Lung (tissue), 12 donors: Measurements from ENCODE around the gene TMEM181. TPM values are rescaled to one million over a fixed set of nuclear protein-coding genes. Genes with fewer than 3 reads are reported as not detected.

Experiments
- ATAC-seq: fragments of 200-7000 bp; cut with Tn5 transposase; one replicate; pipeline ENCODE4 v1.9.1; 2020; ENCODE audit warnings: moderate number of reproducible peaks; ENCODE audit not compliant: insufficient read depth, low FRiP score
- DNase-seq, 3 donors: peaks; one replicate each; pipeline ENCODE4 v3.0.0-alpha.2; 2013 to 2017
- H3K27ac ChIP-seq, 2 donors: one replicate each; pipeline ENCODE4 v1.5.1; 2013; ENCODE audit warnings: mild to moderate bottlenecking in 2 of 2, moderate library complexity in 2 of 2, control low read depth in 1 of 2, inconsistent platforms in 1 of 2, low read depth in 1 of 2, low read length in 1 of 2
- H3K27me3 ChIP-seq, 3 donors: one replicate each; pipeline ENCODE4 v1.5.1; 2013; ENCODE audit warnings: low read length in 2 of 3; ENCODE audit not compliant: control insufficient read depth in 3 of 3, insufficient read depth in 3 of 3
- H3K36me3 ChIP-seq, 4 donors: one replicate each; pipeline ENCODE4 v1.5.1; 2013; ENCODE audit warnings: low read length in 4 of 4, mild to moderate bottlenecking in 1 of 4, moderate library complexity in 1 of 4; ENCODE audit not compliant: control insufficient read depth in 4 of 4, insufficient read depth in 4 of 4
- H3K4me1 ChIP-seq, 5 donors: one replicate each; pipeline ENCODE4 v1.5.1; 2013; ENCODE audit warnings: low read length in 5 of 5, mild to moderate bottlenecking in 2 of 5, moderate library complexity in 1 of 5; ENCODE audit not compliant: control insufficient read depth in 5 of 5, insufficient read depth in 5 of 5
- H3K4me3 ChIP-seq: one replicate; pipeline ENCODE4 v1.5.1; 2013; ENCODE audit warnings: mild to moderate bottlenecking, control low read depth, moderate library complexity
- H3K9ac ChIP-seq, 2 donors: one replicate each; pipeline ENCODE4 v1.5.1; 2013; ENCODE audit warnings: low read length in 2 of 2, control low read depth in 1 of 2; ENCODE audit not compliant: insufficient read depth in 1 of 2
- H3K9me3 ChIP-seq, 4 donors: one replicate each; pipeline ENCODE4 v1.5.1; 2013; ENCODE audit warnings: low read length in 3 of 4, mild to moderate bottlenecking in 1 of 4, moderate library complexity in 1 of 4; ENCODE audit not compliant: control insufficient read depth in 4 of 4, insufficient read depth in 3 of 4
- CTCF ChIP-seq: IDR thresholded peaks from 2 replicates; pipeline ENCODE4 v1.5.1; 2012; ENCODE audit warnings: mild to moderate bottlenecking; ENCODE audit errors: control extremely low read depth, extremely low read depth
- WGBS, 2 donors: extraction: QIAGEN DNeasy Blood & Tissue Kit; methylation state at CpG; one replicate each; pipeline ENCODE4 v1.1.7; 2013; 5-methylcytosine and 5-hydroxymethylcytosine counted together
- polyA plus RNA-seq, 2 donors: library from polyadenylated mRNA; stranded (reverse); fragments of 200-250 nt; gene quantifications; one replicate each; pipeline ENCODE4 v1.2.1, GENCODE V29; 2013
- total RNA-seq, 2 donors: library from RNA; depleted of rRNA in 1 of 2; stranded (reverse); fragments of >200 nt in 1 of 2; gene quantifications; one replicate each; pipeline ENCODE4 v1.2.1, GENCODE V29; 2014 to 2021
- donor health status: control.
- donor health status: control.
- donor health status: Bipolar disorder and iron deficiency.
- donor health status: healthy.
- donor health status: DM: yes; HTN: yes; CAD: no.

TMEM181 gene
- total and polyA plus RNA-seq, 4 donors: 14.5 to 28.5 (median 20.5) TPM

- DNase-seq (no peak), ATAC-seq (no peak)
- Histone ChIP-seq H3K9ac (no peak overlapping the region), H3K27ac (no peak overlapping the region), H3K9me3 (no peaks in the 10 kb centered on the region), H3K27me3 (no peaks in the 10 kb centered on the region), H3K4me1 (peaks cover 0 to 18% (median 0%) of the 10 kb centered on the region in 5 donors), H3K4me3 (no peak overlapping the region), H3K36me3 (peaks cover 0 to 7% (median 0%) of the 10 kb centered on the region in 4 donors)
- no peak for TF ChIP-seq CTCF
- 93 to 94% methylated on average over 28 of the region's 28 CpGs for WGBS, 2 donors
Observed at GRCh38 chr6:158572653-158573541, 13.0 kb downstream of the TMEM181 start.

GRCh38 chr6:158573542-158573931 is 13.6 kb downstream of the TMEM181 start:
- Histone ChIP-seq H3K9ac (no peak overlapping the region), H3K36me3 (peaks cover 0 to 7% (median 0%) of the 10 kb centered on the region in 4 donors), H3K4me1 (peaks cover 0 to 18% (median 0%) of the 10 kb centered on the region in 5 donors), H3K4me3 (no peak overlapping the region), H3K27me3 (no peaks in the 10 kb centered on the region), H3K9me3 (no peaks in the 10 kb centered on the region), H3K27ac (no peak overlapping the region)
- WGBS, 2 donors: 93 to 95% methylated on average over 10 of the region's 10 CpGs
- no peak for DNase-seq
- TF ChIP-seq CTCF: no peak
- no peak for ATAC-seq

GRCh38 chr6:158574800-158575199 is 14.9 kb downstream of the TMEM181 start:
- Histone ChIP-seq H3K27me3 (no peaks in the 10 kb centered on the region), H3K9me3 (no peaks in the 10 kb centered on the region), H3K4me3 (no peak overlapping the region), H3K27ac (no peak overlapping the region), H3K36me3 (peaks cover 0 to 7% (median 0%) of the 10 kb centered on the region in 4 donors), H3K4me1 (peaks cover 0 to 16% (median 0%) of the 10 kb centered on the region in 5 donors), H3K9ac (no peak overlapping the region)
- no peak for ATAC-seq
- WGBS, 2 donors: 78 to 83% methylated on average over 3 of the region's 3 CpGs
- no peak for DNase-seq
- no peak for TF ChIP-seq CTCF
